Renal pelvis (tissue), 4 donors: ENCODE measurements around the gene TMED3. TPM values are rescaled to one million over a fixed set of nuclear protein-coding genes. Genes with fewer than 3 reads are reported as not detected.
"Not testable (repeated sequence)": the region's sequence is repeated elsewhere in the genome, so short reads cannot be mapped to it uniquely, and the experiment has no call there.

ENCODE experiments used
- DNase-seq: peaks from one replicate; pipeline ENCODE4 v3.0.0-alpha.2; 2013
- polyA plus RNA-seq, 3 donors: library from polyadenylated mRNA; unstranded; fragments of 120-200 nt; gene quantifications; one replicate each; pipeline ENCODE4 v1.2.1, GENCODE V29; 2013; ENCODE audit not compliant: insufficient read length in 3 of 3

TMED3 gene
- polyA plus RNA-seq, 3 donors = 60.2 to 64.4 (median 62.1) TPM

- no peak for DNase-seq
Measured at GRCh38 chr15:79311901-79312553, 1.1 kb downstream of the TMED3 start.

DNA sequence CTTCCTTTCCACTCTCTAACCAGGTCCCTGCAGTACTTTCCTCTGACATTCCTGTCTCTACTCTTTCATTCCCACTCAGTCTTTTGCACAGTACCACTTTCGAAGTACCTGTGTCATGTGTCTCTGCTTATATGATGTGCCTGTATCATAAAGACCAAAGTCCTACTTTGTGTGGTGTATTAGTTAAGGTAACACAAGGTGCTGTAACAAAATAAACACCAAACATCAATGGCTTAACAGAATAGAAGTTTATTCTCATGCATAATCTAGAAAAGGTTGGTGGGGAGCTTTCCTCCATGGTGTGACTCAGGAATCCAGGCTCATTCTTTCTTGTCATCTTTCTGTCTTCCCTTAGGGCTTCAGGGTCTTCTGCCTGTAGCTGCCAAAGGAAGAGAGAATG is 3.3 kb downstream of the TMED3 start:
- DNase-seq = no peak

- DNase-seq = no peak
Measured at GRCh38 chr15:79314811-79315210, 3.9 kb downstream of the TMED3 start.

DNA sequence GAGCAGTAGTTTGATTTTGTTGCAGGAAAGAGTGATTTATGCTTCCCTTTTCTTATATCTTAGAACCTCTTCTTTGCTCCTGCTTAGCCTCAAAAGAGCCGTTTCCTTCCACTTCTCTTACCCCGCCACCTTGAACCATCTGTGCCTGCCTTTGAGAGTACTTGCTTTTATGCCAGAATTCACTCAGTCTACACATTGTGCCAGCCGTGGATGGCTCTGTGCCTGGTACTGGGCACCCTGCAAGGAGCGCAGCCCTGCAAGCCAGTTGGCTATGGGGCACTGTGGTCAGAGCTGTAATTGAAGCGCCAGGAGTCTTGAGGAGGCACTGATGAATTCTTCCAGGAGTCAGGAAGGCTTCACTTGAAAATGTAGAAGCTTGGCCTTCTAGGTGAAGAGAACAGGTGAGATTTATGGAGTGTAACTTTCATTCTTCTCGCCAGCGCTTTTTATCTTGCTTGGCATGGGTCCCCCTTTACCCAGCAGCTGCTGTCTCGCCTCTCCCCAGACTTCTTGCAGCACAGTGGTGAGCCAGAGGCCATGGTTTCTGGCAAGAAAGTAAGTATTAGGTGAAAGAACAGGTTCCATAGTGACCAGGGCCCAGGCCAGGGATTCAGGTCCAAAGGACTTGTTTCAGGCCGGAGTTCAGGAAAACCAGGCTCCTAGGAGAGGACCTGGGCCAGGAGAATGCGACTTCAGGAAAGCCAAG is 4.9 kb downstream of the TMED3 start:
- DNase-seq = no peak

GRCh38 chr15:79316864-79317263 is 6.0 kb downstream of the TMED3 start:
- no peak for DNase-seq

- DNase-seq = not testable (repeated sequence)
Measured at GRCh38 chr15:79319973-79320372, 9.1 kb downstream of the TMED3 start.

- DNase-seq = no peak
Measured at GRCh38 chr15:79321876-79322275, 11.0 kb downstream of the TMED3 start.

GRCh38 chr15:79322306-79322705 is 11.4 kb downstream of the TMED3 start:
- no peak for DNase-seq

GRCh38 chr15:79322945-79323344 is 12.0 kb downstream of the TMED3 start:
- DNase-seq = no peak

GRCh38 chr15:79329171-79329611 is 18.3 kb downstream of the TMED3 start:
- no peak for DNase-seq

DNA sequence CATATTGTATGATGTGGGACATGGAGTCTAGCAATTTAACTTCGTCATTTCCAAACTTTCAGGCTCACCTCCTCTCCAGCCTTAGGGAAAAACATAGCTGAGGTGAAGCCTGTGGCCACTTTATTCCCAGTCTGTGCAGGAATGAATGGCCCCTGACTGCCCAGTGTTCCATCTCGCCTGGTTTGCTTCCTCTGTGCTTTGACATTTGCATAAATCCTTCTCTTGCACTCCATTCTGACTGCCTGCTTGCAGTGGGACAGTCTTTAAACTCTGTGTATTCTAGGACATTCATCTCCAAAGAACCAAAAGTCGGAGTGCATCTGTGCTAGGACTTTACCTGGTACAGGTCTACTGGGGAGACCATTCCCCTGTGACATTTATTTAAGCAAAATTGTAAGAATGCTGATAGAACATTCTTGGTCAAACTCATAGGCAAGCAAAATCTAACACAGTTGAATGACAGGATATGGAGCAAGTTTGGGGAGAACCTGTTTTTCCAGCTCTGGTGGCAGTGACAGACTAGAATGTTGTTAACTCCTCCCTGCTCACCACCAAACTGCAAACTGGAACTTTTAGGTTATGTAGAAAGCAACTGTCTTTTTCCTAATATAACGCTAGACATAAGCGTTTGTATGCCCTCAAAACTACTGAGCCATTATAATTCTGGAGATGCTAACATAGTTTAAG is 22.1 kb downstream of the TMED3 start:
- DNase-seq = peak; percentile 19

DNA sequence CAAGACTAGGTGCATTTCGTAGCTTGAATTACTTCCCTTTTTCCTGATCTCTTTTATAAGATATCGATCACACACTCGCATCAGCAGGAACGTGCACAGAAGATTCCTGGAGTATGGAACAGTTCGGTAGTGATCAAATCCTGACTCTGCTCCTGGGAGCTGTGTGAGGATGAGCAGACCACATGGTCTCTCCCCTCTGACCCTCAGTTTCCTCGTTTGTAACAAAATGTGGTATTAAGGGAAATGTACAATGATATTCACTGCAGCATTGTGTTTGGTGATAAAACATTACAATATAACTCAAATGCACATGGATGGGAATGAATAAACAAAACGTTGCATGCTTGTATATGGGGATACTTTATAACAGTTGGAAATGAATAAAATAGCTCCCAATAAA is 26.7 kb downstream of the TMED3 start:
- DNase-seq = no peak

- DNase-seq = peak; percentile 41
Measured at GRCh38 chr15:79339588-79340314, 28.8 kb downstream of the TMED3 start.

GRCh38 chr15:79340315-79340602 is 29.3 kb downstream of the TMED3 start:
- DNase-seq = no peak

DNA sequence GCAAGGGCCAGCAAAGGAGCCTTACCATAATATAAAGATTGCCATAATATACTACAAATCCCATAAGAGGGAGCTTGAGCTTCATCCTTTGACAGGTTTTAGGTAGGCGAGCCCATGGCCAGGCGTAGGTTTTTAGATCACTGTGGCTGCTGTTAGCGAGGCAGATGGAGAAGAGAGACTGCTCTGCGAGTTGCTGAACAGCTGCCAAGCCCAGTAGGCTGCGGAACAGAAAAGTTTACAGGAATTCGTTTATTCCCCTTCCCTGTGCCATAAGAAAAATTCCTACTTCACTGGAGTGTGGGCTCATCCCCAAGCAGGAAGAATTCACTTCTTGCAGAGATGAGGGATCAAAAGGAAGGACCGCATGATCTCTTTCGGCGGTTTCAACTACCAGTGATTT is 30.5 kb downstream of the TMED3 start:
- DNase-seq = no peak

DNA sequence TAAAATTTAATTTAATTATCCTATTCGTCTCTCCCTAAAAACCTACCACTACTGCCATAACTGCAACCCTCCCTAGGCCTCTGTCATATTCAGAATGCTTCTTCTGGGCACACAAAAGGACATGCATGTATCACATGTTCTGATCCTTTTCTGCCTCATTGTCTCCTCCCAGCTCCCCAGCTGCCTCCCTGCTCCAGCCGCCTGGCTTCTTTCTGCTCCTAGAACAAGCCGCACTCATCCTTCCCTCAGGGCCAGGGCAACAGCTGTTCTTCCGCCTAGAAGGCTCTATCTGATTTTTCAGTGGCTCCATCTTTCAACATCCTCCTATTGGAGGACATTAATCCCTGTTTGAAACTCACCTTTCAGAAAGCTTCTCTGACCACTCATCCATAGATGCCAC is 38.6 kb downstream of the TMED3 start:
- no peak for DNase-seq

DNA sequence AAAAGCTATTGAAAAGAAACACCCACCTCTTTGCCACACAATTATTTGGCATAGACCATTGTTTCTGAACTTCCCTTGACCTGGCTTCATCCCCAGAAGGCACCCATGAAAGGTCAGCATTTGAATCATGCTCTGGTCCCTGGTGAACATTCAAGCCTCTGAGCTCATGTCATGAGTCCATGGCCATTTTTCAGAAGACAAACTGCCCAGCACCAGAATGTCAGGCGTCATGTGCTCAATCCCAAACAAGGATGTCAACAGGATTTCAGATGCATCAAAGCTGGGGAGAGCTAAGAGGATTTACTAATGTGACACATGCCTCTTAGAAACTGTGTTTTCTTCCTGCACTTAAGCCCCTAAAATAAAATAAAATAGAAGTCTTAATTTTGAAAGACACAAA is 41.3 kb downstream of the TMED3 start:
- DNase-seq = no peak

DNA sequence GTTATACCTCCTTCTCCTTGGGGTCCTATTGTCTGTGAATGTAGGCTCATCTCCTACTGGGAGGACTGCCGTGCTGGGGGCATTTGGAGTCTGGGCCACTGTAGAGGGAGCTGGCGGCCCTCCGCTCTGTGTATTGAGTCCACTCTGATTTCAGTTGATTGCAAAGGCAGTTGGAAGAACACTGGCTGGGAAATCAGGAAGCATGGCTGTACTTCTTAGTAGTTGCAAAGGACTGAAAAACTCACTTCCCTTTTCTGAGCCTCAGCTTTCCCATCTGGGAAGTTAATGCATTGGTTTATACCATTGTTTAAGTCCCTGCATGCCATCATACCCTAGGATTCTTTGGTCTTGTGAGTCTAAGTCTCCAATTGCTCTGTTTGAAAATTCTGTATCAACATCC is 46.7 kb downstream of the TMED3 start:
- DNase-seq = no peak

- no peak for DNase-seq
Measured at GRCh38 chr15:79358069-79358468, 47.2 kb downstream of the TMED3 start.

DNA sequence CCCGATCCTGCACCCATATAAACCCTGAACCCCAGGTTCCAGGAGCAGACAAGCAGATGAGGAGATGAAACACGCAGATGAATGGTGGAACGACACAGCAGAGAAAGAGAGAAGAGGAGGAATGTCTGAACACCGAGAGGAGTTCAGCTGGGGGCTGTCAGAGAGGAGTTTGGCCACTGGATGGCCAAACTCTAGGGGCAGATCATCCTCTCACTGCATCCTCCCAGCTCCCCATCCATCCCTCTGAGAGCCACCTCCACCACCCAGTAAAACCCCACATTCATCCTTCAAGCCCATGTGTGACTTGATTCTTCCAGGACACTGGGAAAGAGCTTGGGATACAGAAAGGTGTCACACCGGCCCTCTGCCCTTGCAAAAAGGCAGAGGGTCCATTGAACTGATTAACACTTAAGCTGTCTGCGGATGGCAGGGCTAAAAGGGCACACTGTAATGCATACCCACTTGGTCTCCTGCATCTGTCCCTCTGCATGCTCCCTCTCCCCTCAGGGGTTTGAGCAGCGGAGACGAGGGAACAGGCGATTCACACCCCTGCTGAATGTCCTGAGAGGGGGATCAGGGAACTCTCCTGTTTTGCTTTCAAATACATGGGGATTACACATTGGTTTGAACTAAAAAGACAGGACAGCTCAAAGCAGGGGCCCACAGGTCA is 53.8 kb downstream of the TMED3 start:
- DNase-seq = no peak

GRCh38 chr15:79365765-79366164 is 54.9 kb downstream of the TMED3 start:
- no peak for DNase-seq

GRCh38 chr15:79366691-79367090 is 55.8 kb downstream of the TMED3 start:
- no peak for DNase-seq
